ENCODE data around the gene RAPH1.

RAPH1 gene

GRCh38 chr2:203446071-203446481 lies 89.0 kb downstream of the RAPH1 start:
- ChIA-PET POLR2A (no interaction called here), CTCF (interaction anchor here (1.2 to 1.7 kb wide), 3 partner anchors 13 to 369 kb away, joined by 3 to 4 read pairs (median 3); no protein-coding TSS in a partner anchor)
- no peak overlapping the region for H3K4me3 ChIP-seq (ENCODE audit: low read depth, low read length)
- no peak for DNase-seq (ENCODE audit: low read depth, low spot score)
- TF ChIP-seq CTCF (IDR thresholded peaks at IDR 0.05; ENCODE audit: insufficient read depth, low read length, missing control alignments), result no peak

- CTCF ChIA-PET, result no interaction called here
- H3K4me3 ChIP-seq (ENCODE audit: low read depth, low read length), result no peak overlapping the region
- no peak for DNase-seq (ENCODE audit: low read depth, low spot score)
- POLR2A ChIA-PET, result interaction anchor here (0.6 kb wide), 1 partner anchor 164 kb away, joined by 3 read pairs; no protein-coding TSS in a partner anchor
- TF ChIP-seq CTCF (IDR thresholded peaks at IDR 0.05; ENCODE audit: insufficient read depth, low read length, missing control alignments), result no peak
Observed at GRCh38 chr2:203444738-203445137, 90.4 kb downstream of the RAPH1 start.

GRCh38 chr2:203442463-203442862 lies 92.6 kb downstream of the RAPH1 start:
- POLR2A ChIA-PET, result no interaction called here
- no peak for TF ChIP-seq CTCF (IDR thresholded peaks at IDR 0.05; ENCODE audit: insufficient read depth, low read length, missing control alignments)

GRCh38 chr2:203441463-203441862 lies 93.6 kb downstream of the RAPH1 start:
- ChIA-PET CTCF (interaction anchor here (0.6 to 2.6 kb wide), 3 partner anchors 13 to 867 kb away, joined by 3 to 9 read pairs (median 8); no protein-coding TSS in a partner anchor), POLR2A (no interaction called here)
- DNase-seq (ENCODE audit: low read depth, low spot score), result no peak
- no peak for TF ChIP-seq CTCF (IDR thresholded peaks at IDR 0.05; ENCODE audit: insufficient read depth, low read length, missing control alignments)
- no peak overlapping the region for H3K4me3 ChIP-seq (ENCODE audit: low read depth, low read length)

More at GRCh38 chr2:203442463-203442862, 92.6 kb downstream of the RAPH1 start:
- H3K4me3 ChIP-seq (ENCODE audit: low read depth, low read length), result no peak overlapping the region
- DNase-seq (ENCODE audit: low read depth, low spot score), result no peak
- CTCF ChIA-PET, result interaction anchor here (1.2 to 2.1 kb wide), 2 partner anchors 29 to 373 kb away, joined by 3 to 8 read pairs; no protein-coding TSS in a partner anchor

GRCh38 chr2:203440671-203441070 lies 94.4 kb downstream of the RAPH1 start:
- H3K4me3 ChIP-seq (ENCODE audit: low read depth, low read length), result no peak overlapping the region
- ChIA-PET POLR2A (no interaction called here), CTCF (interaction anchor here (2.6 kb wide), 1 partner anchor 14 kb away, joined by 9 read pairs; no protein-coding TSS in a partner anchor)
- no peak for TF ChIP-seq CTCF (IDR thresholded peaks at IDR 0.05; ENCODE audit: insufficient read depth, low read length, missing control alignments)
- no peak for DNase-seq (ENCODE audit: low read depth, low spot score)

- CTCF ChIA-PET, result interaction anchor here (0.6 to 0.9 kb wide), 2 partner anchors 12 to 376 kb away, joined by 3 read pairs; no protein-coding TSS in a partner anchor
- POLR2A ChIA-PET, result interaction anchor here (0.6 kb wide), 1 partner anchor 12 kb away, joined by 3 read pairs; no protein-coding TSS in a partner anchor
- no peak for DNase-seq (ENCODE audit: low read depth, low spot score)
- no peak for TF ChIP-seq CTCF (IDR thresholded peaks at IDR 0.05; ENCODE audit: insufficient read depth, low read length, missing control alignments)
- no peak overlapping the region for H3K4me3 ChIP-seq (ENCODE audit: low read depth, low read length)
Observed at GRCh38 chr2:203438528-203438927, 96.6 kb downstream of the RAPH1 start.
